ENCODE results near the gene HOXA7.

HOXA7 gene

DNA sequence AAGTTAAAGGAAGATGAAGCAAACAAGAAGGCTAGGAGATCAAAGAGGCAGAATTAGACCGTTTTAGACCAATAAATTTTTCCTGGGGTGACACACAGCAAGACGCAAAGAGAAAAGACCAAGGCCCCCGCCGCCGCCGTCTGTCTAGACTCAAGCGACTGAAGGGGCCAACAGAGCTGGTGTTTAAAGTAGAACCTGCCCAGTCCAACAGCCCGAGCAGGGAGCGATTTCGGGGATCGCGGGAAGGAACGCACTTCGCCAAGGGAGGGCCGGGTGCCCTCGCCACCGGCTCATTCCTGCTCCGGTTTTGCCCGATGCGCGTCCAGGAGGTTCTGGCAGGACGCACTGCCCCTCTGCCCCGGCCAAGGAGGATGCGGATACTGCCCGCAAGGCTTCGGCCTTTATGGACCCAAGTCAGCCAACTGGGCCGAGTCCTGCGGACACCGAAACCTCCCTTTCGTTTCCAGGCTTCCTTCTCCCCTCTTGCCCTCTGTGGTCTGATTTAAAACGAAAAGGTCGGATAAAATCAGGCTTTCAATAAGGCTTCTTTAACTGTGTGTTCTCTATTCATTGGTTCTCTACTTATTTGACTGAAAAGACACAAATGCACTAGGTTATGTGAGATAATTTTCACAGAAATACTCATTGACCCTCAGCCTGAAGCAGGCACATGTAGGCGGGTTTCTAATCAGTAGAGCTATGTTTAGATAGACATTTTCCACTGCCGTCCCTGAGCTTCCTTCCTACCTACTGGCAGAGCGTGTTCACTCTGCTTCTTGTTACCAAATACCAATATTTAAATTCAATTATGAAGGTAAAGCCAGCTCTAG lies 2.2 kb upstream of the HOXA7 start:
- TF ChIP-seq ZNF596 (tag by site-specific recombination; IDR thresholded peaks at IDR 0.05) (0 out of 2 replicates have a peak, but pooled peaks have one; percentile 2), ZNF600 (tag by site-specific recombination; IDR thresholded peaks at IDR 0.05) (0 out of 2 replicates have a peak, but pooled peaks have one; percentile 21), ZFHX2 (tag by site-specific recombination; conservative IDR thresholded peaks at IDR 0.05) (0 out of 2 replicates have a peak, but pooled peaks have one; percentile 6)
- TF ChIP-seq, protein P1, sequence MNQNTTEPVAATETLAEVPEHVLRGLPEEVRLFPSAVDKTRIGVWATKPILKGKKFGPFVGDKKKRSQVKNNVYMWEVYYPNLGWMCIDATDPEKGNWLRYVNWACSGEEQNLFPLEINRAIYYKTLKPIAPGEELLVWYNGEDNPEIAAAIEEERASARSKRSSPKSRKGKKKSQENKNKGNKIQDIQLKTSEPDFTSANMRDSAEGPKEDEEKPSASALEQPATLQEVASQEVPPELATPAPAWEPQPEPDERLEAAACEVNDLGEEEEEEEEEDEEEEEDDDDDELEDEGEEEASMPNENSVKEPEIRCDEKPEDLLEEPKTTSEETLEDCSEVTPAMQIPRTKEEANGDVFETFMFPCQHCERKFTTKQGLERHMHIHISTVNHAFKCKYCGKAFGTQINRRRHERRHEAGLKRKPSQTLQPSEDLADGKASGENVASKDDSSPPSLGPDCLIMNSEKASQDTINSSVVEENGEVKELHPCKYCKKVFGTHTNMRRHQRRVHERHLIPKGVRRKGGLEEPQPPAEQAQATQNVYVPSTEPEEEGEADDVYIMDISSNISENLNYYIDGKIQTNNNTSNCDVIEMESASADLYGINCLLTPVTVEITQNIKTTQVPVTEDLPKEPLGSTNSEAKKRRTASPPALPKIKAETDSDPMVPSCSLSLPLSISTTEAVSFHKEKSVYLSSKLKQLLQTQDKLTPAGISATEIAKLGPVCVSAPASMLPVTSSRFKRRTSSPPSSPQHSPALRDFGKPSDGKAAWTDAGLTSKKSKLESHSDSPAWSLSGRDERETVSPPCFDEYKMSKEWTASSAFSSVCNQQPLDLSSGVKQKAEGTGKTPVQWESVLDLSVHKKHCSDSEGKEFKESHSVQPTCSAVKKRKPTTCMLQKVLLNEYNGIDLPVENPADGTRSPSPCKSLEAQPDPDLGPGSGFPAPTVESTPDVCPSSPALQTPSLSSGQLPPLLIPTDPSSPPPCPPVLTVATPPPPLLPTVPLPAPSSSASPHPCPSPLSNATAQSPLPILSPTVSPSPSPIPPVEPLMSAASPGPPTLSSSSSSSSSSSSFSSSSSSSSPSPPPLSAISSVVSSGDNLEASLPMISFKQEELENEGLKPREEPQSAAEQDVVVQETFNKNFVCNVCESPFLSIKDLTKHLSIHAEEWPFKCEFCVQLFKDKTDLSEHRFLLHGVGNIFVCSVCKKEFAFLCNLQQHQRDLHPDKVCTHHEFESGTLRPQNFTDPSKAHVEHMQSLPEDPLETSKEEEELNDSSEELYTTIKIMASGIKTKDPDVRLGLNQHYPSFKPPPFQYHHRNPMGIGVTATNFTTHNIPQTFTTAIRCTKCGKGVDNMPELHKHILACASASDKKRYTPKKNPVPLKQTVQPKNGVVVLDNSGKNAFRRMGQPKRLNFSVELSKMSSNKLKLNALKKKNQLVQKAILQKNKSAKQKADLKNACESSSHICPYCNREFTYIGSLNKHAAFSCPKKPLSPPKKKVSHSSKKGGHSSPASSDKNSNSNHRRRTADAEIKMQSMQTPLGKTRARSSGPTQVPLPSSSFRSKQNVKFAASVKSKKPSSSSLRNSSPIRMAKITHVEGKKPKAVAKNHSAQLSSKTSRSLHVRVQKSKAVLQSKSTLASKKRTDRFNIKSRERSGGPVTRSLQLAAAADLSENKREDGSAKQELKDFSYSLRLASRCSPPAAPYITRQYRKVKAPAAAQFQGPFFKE (tag by site-specific recombination; IDR thresholded peaks at IDR 0.05; ENCODE audit: borderline replicate concordance), result no peak
- Histone ChIP-seq H3K4me1 (ENCODE audit: control insufficient read depth, insufficient read depth, low read length) (peaks cover 12% of the 10 kb centered on the region), H3K36me3 (ENCODE audit: control insufficient read depth in 2 of 2, insufficient read depth in 1 of 2, low read length in 2 of 2) (peaks cover 14 to 19% of the 10 kb centered on the region in 2 experiments), H3K9me3 (ENCODE audit: control insufficient read depth, insufficient read depth, low read depth, low read length) (no peaks in the 10 kb centered on the region), H3K4me3 (ENCODE audit: low read depth, low read length) (no peak overlapping the region), H3K27ac (ENCODE audit: extremely low read depth, low read depth, low read length) (peak overlapping the region; percentile 100)
- POLR2A ChIA-PET, result interaction anchor here (0.5 to 2.3 kb wide), 5 partner anchors 9 to 48 kb away, joined by 4 to 17 read pairs (median 4); partner anchors contain the start of genes HOXA11 and HOXA5
- CTCF ChIA-PET, result interaction anchor here (0.6 to 1.6 kb wide), 11 partner anchors 9 to 1309 kb away, joined by 3 to 9 read pairs (median 3); no protein-coding TSS in a partner anchor

DNA sequence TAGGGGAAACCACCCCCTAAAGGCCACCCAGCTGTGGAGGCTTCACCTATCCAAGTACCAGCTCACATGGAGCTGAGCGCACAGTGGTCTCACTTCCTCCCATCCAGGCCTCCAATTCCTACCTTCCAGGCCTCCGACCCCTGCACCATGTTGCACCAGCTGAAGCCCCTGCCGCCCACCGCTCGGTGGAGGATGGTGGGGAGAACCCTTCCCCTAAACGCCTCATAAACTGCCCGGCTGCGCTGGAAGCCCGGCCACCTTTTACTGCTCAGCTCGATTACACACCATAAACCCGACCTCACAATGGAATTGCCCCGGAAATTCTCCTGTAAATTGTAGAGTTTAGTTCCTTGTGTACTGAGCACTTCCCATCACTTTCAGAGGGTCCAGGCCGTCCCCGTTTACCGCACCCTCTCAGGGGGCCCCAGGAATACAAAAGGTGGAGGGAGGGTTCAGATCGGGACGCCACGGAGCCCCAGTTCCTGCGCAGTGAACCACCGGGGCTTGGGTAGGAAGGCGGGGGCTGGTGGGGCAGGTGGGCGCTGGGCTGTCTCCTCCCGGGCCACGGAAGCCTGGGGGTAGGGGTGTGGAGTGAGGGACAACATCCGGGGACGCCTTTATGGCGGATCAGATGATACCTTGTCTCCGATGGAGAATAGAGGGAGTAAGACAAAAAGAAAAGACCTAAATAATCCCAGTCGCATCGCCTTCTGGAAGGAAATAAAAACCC lies 1.4 kb upstream of the HOXA7 start:
- no peaks in the 10 kb centered on the region for H3K9me3 ChIP-seq (ENCODE audit: control insufficient read depth, insufficient read depth, low read depth, low read length)
- no peak overlapping the region for H3K4me3 ChIP-seq (ENCODE audit: low read depth, low read length)
- H3K36me3 ChIP-seq (ENCODE audit: control insufficient read depth in 2 of 2, insufficient read depth in 1 of 2, low read length in 2 of 2), result peaks cover 6 to 11% of the 10 kb centered on the region in 2 experiments; a peak in 2 of 3 replicates
- TF ChIP-seq ZNF623 (tag by site-specific recombination; IDR thresholded peaks at IDR 0.05) (no peak), ZNF19 (tag by site-specific recombination; IDR thresholded peaks at IDR 0.05; ENCODE audit: low read depth) (no peak), BCL11A (tag by site-specific recombination; IDR thresholded peaks at IDR 0.05; ENCODE audit: low read depth) (no peak), IKZF3 (tag by site-specific recombination; IDR thresholded peaks at IDR 0.05) (no peak), HOXD13 (CRISPR knock-in tag; IDR thresholded peaks at IDR 0.05; ENCODE audit: borderline replicate concordance) (no peak), ZNF791 (tag by site-specific recombination; IDR thresholded peaks at IDR 0.05) (no peak), ZNF302 (tag by site-specific recombination; IDR thresholded peaks at IDR 0.05; ENCODE audit: low read depth) (no peak), ZNF214 (tag by site-specific recombination; IDR thresholded peaks at IDR 0.05; ENCODE audit: borderline replicate concordance) (no peak), ZFP41 (tag by site-specific recombination; IDR thresholded peaks at IDR 0.05; ENCODE audit: borderline replicate concordance) (no peak)
- TF ChIP-seq, protein P2, sequence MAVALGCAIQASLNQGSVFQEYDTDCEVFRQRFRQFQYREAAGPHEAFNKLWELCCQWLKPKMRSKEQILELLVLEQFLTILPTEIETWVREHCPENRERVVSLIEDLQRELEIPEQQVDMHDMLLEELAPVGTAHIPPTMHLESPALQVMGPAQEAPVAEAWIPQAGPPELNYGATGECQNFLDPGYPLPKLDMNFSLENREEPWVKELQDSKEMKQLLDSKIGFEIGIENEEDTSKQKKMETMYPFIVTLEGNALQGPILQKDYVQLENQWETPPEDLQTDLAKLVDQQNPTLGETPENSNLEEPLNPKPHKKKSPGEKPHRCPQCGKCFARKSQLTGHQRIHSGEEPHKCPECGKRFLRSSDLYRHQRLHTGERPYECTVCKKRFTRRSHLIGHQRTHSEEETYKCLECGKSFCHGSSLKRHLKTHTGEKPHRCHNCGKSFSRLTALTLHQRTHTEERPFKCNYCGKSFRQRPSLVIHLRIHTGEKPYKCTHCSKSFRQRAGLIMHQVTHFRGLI (tag by site-specific recombination; IDR thresholded peaks at IDR 0.05), result no peak
- TF ChIP-seq, protein P3, sequence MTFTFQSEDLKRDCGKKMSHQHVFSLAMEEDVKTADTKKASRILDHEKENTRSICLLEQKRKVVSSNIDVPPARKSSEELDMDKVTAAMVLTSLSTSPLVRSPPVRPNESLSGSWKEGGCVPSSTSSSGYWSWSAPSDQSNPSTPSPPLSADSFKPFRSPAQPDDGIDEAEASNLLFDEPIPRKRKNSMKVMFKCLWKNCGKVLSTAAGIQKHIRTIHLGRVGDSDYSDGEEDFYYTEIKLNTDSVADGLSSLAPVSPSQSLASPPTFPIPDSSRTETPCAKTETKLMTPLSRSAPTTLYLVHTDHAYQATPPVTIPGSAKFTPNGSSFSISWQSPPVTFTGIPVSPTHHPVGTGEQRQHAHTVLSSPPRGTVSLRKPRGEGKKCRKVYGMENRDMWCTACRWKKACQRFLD (tag by site-specific recombination; IDR thresholded peaks at IDR 0.05), result no peak
- TF ChIP-seq, protein P4, sequence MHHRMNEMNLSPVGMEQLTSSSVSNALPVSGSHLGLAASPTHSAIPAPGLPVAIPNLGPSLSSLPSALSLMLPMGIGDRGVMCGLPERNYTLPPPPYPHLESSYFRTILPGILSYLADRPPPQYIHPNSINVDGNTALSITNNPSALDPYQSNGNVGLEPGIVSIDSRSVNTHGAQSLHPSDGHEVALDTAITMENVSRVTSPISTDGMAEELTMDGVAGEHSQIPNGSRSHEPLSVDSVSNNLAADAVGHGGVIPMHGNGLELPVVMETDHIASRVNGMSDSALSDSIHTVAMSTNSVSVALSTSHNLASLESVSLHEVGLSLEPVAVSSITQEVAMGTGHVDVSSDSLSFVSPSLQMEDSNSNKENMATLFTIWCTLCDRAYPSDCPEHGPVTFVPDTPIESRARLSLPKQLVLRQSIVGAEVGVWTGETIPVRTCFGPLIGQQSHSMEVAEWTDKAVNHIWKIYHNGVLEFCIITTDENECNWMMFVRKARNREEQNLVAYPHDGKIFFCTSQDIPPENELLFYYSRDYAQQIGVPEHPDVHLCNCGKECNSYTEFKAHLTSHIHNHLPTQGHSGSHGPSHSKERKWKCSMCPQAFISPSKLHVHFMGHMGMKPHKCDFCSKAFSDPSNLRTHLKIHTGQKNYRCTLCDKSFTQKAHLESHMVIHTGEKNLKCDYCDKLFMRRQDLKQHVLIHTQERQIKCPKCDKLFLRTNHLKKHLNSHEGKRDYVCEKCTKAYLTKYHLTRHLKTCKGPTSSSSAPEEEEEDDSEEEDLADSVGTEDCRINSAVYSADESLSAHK (tag by site-specific recombination; IDR thresholded peaks at IDR 0.05), result no peak
- TF ChIP-seq, protein P5, sequence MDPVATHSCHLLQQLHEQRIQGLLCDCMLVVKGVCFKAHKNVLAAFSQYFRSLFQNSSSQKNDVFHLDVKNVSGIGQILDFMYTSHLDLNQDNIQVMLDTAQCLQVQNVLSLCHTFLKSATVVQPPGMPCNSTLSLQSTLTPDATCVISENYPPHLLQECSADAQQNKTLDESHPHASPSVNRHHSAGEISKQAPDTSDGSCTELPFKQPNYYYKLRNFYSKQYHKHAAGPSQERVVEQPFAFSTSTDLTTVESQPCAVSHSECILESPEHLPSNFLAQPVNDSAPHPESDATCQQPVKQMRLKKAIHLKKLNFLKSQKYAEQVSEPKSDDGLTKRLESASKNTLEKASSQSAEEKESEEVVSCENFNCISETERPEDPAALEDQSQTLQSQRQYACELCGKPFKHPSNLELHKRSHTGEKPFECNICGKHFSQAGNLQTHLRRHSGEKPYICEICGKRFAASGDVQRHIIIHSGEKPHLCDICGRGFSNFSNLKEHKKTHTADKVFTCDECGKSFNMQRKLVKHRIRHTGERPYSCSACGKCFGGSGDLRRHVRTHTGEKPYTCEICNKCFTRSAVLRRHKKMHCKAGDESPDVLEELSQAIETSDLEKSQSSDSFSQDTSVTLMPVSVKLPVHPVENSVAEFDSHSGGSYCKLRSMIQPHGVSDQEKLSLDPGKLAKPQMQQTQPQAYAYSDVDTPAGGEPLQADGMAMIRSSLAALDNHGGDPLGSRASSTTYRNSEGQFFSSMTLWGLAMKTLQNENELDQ (tag by site-specific recombination; IDR thresholded peaks at IDR 0.05; ENCODE audit: low read depth), result no peak
- H3K27ac ChIP-seq (ENCODE audit: extremely low read depth, low read depth, low read length), result peak overlapping the region; percentile 33; the same call in 1 of the 2 replicates
- POLR2A ChIA-PET, result interaction anchor here (1.3 to 2.3 kb wide), 4 partner anchors 8 to 22 kb away, joined by 4 to 17 read pairs (median 9); no protein-coding TSS in a partner anchor
- H3K4me1 ChIP-seq (ENCODE audit: control insufficient read depth, insufficient read depth, low read length), result peaks cover 12% of the 10 kb centered on the region
- CTCF ChIA-PET, result interaction anchor here (0.6 to 2.8 kb wide), 3 partner anchors 14 to 1067 kb away, joined by 3 to 11 read pairs (median 4); partner anchors contain the start of gene HOXA5
